ENCODE data around the gene LILRB5.

DNA sequence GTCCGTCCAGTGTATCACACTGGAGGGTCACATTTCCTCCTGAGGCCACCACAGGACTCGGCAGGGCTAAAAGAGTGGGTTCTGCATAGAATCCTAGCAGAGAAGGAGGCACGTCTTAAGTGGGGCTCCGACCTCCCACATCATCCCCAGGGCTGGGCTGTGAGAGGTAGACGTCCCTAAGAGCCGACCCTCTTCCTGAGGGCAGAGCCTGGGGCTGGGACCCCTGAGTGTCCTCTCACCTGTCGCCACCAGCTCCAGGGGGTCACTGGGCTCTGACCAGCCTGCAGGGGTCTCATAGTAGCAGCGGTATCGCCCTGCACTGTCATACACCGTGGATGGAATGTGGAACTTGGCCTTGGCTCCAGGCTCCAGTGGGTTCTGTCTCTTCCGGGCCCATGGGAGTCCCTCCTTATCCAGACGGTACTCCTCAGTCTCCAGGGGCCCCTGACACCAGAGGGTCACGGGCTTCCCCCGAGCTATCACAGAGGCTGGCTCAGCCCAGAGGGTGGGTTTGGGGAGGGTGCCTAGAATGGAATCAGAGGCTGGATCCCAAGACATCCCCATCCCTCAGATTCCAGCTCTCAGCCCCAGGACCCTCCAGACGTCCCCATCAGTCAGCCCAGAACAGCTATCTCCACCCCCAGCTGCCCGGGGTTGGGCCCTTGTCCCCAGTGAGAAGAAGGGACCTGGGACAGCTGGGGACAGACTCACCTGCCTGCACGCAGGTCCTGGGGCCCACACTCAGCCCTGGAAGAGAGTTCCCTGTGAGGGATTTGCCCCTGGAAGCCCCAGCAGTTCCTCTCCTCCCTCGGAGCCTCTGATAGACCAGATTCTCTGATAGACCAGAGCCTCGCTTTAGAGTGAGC lies 590 bp downstream of the LILRB5 start:
- TF ChIP-seq, protein P1, sequence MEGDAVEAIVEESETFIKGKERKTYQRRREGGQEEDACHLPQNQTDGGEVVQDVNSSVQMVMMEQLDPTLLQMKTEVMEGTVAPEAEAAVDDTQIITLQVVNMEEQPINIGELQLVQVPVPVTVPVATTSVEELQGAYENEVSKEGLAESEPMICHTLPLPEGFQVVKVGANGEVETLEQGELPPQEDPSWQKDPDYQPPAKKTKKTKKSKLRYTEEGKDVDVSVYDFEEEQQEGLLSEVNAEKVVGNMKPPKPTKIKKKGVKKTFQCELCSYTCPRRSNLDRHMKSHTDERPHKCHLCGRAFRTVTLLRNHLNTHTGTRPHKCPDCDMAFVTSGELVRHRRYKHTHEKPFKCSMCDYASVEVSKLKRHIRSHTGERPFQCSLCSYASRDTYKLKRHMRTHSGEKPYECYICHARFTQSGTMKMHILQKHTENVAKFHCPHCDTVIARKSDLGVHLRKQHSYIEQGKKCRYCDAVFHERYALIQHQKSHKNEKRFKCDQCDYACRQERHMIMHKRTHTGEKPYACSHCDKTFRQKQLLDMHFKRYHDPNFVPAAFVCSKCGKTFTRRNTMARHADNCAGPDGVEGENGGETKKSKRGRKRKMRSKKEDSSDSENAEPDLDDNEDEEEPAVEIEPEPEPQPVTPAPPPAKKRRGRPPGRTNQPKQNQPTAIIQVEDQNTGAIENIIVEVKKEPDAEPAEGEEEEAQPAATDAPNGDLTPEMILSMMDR (IDR thresholded peaks at IDR 0.05): no peak
- no peak for TF ChIP-seq RAD21 (conservative IDR thresholded peaks at IDR 0.05 in 1 of 2, IDR thresholded peaks at IDR 0.05 in 1 of 2)
